COR-L47 (cell line): ENCODE measurements around the gene SCN1B.
"Not testable (repeated sequence)": the region's sequence is repeated elsewhere in the genome, so short reads cannot be mapped to it uniquely, and the experiment has no call there.

Experiments used
- DNase-seq: peaks from one replicate; lab custom pipeline; 2025; lab: John Stamatoyannopoulos, UW

SCN1B gene

GRCh38 chr19:35017507-35017906 lies 12.8 kb upstream of the SCN1B start:
- no peak for DNase-seq

- DNase-seq = no peak
Measured at GRCh38 chr19:35018379-35018778, 11.9 kb upstream of the SCN1B start.

- DNase-seq = no peak
Measured at GRCh38 chr19:35019144-35019543, 11.1 kb upstream of the SCN1B start.

GRCh38 chr19:35021016-35021415 lies 9.3 kb upstream of the SCN1B start:
- DNase-seq = no peak

- no peak for DNase-seq
Measured at GRCh38 chr19:35021596-35021995, 8.7 kb upstream of the SCN1B start.

- no peak for DNase-seq
Measured at GRCh38 chr19:35022460-35022859, 7.8 kb upstream of the SCN1B start.

- DNase-seq = no peak
Measured at GRCh38 chr19:35023428-35023827, 6.8 kb upstream of the SCN1B start.

GRCh38 chr19:35024095-35024494 lies 6.2 kb upstream of the SCN1B start:
- no peak for DNase-seq

- DNase-seq = no peak
Measured at GRCh38 chr19:35025969-35026368, 4.3 kb upstream of the SCN1B start.

GRCh38 chr19:35026418-35026817 lies 3.9 kb upstream of the SCN1B start:
- no peak for DNase-seq

GRCh38 chr19:35027009-35027408 lies 3.3 kb upstream of the SCN1B start:
- DNase-seq = no peak

- no peak for DNase-seq
Measured at GRCh38 chr19:35027851-35028599, 2.2 kb upstream of the SCN1B start.

GRCh38 chr19:35028600-35028885 lies 1.7 kb upstream of the SCN1B start:
- not testable (repeated sequence) for DNase-seq

GRCh38 chr19:35029275-35029736 lies 964 bp upstream of the SCN1B start:
- not testable (repeated sequence) for DNase-seq

GRCh38 chr19:35029737-35030256 lies 473 bp upstream of the SCN1B start:
- no peak for DNase-seq

- no peak for DNase-seq
Measured at GRCh38 chr19:35031072-35031881, 1.0 kb downstream of the SCN1B start.

- no peak for DNase-seq
Measured at GRCh38 chr19:35032356-35032865, 2.1 kb downstream of the SCN1B start.

- DNase-seq = no peak
Measured at GRCh38 chr19:35033067-35034004, 3.1 kb downstream of the SCN1B start.

GRCh38 chr19:35034005-35034502 lies 3.8 kb downstream of the SCN1B start:
- peak; percentile 13 for DNase-seq

GRCh38 chr19:35034588-35035382 lies 4.5 kb downstream of the SCN1B start:
- DNase-seq = no peak
